IPS-15b (cell line): Measurements from ENCODE around the gene GNAO1.

Experiments used
- H3K27me3 ChIP-seq: one replicate; pipeline ENCODE4 v1.6.1; 2013; ENCODE audit warnings: low read length; ENCODE audit not compliant: control insufficient read depth, insufficient read depth
- H3K36me3 ChIP-seq: one replicate; pipeline ENCODE4 v1.6.1; 2013; ENCODE audit warnings: low read length; ENCODE audit not compliant: control insufficient read depth, insufficient read depth
- H3K4me1 ChIP-seq: one replicate; pipeline ENCODE4 v1.6.1; 2013; ENCODE audit warnings: mild to moderate bottlenecking, low read length; ENCODE audit not compliant: control insufficient read depth, insufficient read depth
- H3K4me3 ChIP-seq: one replicate; pipeline ENCODE4 v1.5.1; 2013; ENCODE audit warnings: low read depth, low read length
- H3K9ac ChIP-seq: one replicate; pipeline ENCODE4 v1.6.1; 2013; ENCODE audit warnings: low read depth, mild to moderate bottlenecking, low read length
- H3K9me3 ChIP-seq: one replicate; pipeline ENCODE4 v1.6.1; 2013; ENCODE audit warnings: mild to moderate bottlenecking, low read length; ENCODE audit not compliant: control insufficient read depth, insufficient read depth

GNAO1 gene

DNA sequence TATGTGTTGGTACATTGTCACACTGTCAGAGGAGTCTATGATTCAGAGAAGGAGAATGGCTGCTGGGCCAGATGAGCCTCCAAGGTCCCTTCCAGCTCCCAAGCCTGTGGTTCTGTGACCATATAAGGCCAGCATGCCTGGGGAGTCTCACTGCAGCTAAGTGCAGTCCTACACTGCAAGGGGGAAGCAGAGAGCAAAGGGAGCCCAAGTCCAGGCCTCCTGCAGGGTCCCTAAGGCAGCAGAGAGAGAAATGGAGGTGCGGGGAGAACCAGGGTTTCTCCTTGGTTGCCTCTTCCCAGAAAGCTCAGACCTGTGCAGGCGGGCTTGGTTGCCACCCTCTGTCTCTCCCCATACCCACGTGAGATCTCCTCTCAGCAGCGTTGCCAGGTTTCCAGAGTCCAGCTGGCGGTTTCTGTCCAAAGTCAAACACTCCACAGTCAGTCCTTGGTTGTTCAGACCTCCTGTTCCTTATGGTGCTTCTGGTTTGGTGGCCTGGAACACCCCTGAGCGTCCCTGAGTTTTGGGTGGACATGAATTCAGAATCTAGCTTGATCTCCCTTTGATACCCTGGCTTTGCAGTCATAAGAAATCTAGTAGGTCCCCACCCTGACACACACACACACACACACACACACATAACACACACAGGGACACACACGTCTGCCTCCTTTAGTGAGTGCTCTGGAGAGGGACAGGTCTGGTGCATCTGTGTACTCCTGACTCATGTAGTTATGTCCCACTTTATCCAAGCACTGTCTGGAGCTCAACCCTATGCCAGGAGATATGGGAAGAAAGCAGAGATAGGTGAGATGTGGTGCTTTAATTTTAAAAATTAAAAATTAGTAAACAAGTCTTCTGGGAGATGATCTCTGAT, 78.8 kb downstream of the GNAO1 start:
- H3K9ac ChIP-seq = no peak overlapping the region
- H3K9me3 ChIP-seq = peaks cover 4% of the 10 kb centered on the region
- no peaks in the 10 kb centered on the region for H3K36me3 ChIP-seq
- H3K4me3 ChIP-seq = no peak overlapping the region
- H3K27me3 ChIP-seq = no peaks in the 10 kb centered on the region
- peaks cover 5% of the 10 kb centered on the region for H3K4me1 ChIP-seq

DNA sequence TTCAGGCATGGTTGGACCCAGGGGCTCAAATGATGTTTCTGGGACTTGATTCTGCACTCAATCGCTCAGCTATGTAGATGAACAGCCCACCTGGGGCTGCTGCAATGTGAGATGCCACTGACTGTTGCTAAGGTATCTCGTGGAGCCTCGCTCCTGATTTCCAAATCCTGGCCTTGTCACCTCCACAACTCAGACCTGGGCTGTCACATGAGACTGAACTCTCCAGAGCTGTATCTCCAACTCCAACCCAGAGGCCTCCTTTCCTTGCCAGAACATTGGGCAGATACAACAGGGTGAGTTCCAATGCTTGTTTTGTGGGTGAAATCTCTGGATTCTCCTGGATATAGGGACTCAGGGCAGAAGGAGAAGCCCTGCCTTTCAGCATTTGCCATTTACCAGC, 79.5 kb downstream of the GNAO1 start:
- Histone ChIP-seq H3K36me3 (no peaks in the 10 kb centered on the region), H3K27me3 (no peaks in the 10 kb centered on the region), H3K4me1 (peaks cover 5% of the 10 kb centered on the region), H3K9me3 (peaks cover 4% of the 10 kb centered on the region), H3K4me3 (no peak overlapping the region), H3K9ac (no peak overlapping the region)

DNA sequence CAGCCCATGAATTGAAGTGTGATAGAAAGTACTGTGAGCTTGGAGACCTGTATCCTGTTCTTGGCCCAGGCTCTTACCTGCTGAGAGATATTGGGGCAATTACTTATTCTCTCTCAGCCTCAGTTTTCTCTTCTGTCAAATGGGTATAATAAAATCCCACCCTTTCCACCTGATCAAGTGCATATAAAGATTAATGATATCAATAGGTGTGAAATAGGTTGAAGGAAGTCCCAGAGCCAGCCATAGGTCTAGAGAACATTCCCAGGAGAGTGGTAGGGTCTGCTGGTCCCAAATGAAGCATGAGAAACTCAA, 81.2 kb downstream of the GNAO1 start:
- Histone ChIP-seq H3K9ac (no peak overlapping the region), H3K4me1 (peaks cover 8% of the 10 kb centered on the region), H3K36me3 (no peaks in the 10 kb centered on the region), H3K9me3 (peaks cover 4% of the 10 kb centered on the region), H3K4me3 (no peak overlapping the region), H3K27me3 (no peaks in the 10 kb centered on the region)

DNA sequence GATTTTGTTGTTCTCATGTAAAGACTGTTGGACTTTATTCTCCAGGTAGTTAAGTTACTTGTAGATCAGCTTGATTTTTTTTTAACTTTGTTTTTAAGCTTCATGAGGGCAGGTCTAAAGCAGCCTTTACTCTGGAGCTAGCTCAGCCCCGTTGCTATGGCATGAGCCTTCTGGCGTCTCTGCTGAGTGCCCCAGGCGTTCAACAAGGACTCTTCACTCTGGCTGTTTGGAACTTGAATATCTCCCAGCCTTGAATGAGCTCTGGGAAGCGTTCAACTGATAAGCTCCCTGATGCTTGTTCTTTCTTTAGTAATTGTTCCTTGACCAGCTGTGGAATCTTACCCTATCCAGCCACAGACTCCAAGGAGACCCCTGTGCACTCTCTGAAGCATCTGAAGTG, 82.3 kb downstream of the GNAO1 start:
- H3K4me3 ChIP-seq = no peak overlapping the region
- H3K27me3 ChIP-seq = no peaks in the 10 kb centered on the region
- H3K4me1 ChIP-seq = peaks cover 8% of the 10 kb centered on the region
- H3K9ac ChIP-seq = no peak overlapping the region
- H3K9me3 ChIP-seq = peaks cover 4% of the 10 kb centered on the region
- no peaks in the 10 kb centered on the region for H3K36me3 ChIP-seq

DNA sequence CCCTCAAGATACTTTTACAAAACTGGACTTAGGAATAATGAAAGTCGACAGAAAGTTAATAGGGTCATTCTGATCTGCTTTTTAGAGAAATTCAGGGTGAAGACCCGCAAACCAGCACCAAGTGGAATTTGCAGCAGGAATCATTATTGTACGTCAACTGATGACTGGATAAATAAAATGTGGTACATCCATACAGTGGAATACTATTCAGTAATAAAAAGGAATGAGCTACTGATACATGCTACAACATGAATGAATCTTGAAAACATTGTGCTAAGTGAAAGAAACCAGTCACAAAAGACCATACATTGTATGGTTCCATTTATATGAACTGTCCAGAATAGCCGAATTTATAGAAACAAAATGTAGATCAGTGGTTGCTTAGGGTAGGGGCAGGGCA, 83.1 kb downstream of the GNAO1 start:
- H3K9me3 ChIP-seq = peaks cover 4% of the 10 kb centered on the region
- no peak overlapping the region for H3K9ac ChIP-seq
- H3K36me3 ChIP-seq = no peaks in the 10 kb centered on the region
- H3K4me3 ChIP-seq = no peak overlapping the region
- H3K27me3 ChIP-seq = no peaks in the 10 kb centered on the region
- peaks cover 7% of the 10 kb centered on the region for H3K4me1 ChIP-seq

DNA sequence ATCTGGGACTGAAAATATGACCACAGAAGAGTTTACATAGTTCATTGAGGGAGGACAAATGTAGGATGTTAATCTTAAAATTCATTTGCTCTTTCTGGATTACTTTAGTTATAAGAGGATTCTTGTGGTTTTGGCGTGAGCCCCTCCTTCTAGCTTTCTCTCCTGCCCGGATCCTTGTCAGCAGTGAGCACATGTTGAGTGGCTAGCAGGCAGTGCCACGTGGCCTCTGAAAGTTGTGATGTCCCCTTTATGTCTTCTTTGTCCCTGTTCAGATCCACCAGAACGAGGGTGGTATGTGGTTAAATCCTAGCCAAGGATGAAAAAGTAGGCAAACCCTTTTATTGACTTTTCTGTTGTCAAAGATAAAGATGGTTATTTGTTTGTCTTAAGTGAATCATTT, 83.8 kb downstream of the GNAO1 start:
- no peaks in the 10 kb centered on the region for H3K36me3 ChIP-seq
- H3K9ac ChIP-seq = no peak overlapping the region
- H3K4me1 ChIP-seq = peaks cover 4% of the 10 kb centered on the region
- peaks cover 4% of the 10 kb centered on the region for H3K9me3 ChIP-seq
- H3K27me3 ChIP-seq = no peaks in the 10 kb centered on the region
- H3K4me3 ChIP-seq = no peak overlapping the region

DNA sequence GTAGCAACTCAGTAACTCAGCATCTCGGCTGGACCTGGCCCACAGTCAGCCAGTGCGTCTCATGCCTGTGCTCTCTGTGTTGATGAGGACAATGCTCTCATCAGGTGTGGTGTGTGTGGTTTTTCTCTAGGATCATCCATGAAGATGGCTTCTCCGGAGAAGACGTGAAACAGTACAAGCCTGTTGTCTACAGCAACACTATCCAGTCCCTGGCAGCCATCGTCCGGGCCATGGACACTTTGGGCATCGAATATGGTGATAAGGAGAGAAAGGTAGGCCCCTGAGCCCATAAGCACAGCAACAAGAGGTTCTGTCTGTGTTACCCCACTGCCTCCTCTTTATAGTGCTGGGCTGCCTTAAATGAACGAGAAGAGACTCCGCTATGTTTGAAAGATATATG, 84.5 kb downstream of the GNAO1 start:
- Histone ChIP-seq H3K27me3 (no peaks in the 10 kb centered on the region), H3K4me1 (peaks cover 5% of the 10 kb centered on the region), H3K9ac (no peak overlapping the region), H3K4me3 (no peak overlapping the region), H3K36me3 (no peaks in the 10 kb centered on the region), H3K9me3 (peaks cover 4% of the 10 kb centered on the region)

DNA sequence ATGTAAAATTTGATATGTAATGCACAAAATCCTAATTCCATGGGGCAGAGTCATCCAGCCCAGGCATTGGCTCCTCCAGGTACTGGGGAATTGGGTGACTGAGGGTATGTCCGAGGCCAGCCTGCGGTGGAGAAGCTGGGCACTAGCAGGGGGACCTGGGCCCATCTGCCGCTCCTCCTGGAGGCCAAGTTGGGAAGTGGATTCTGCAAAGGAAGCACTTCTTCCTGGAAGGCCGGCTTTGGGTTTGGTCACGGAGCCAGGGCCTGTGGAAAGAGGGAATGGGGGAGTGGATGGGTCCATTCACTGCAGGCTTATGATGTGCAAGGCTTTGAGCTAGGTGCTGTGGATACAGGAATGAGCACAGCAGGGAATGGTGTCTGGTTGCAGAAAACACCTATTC, 85.8 kb downstream of the GNAO1 start:
- H3K4me1 ChIP-seq = peaks cover 13% of the 10 kb centered on the region
- no peak overlapping the region for H3K4me3 ChIP-seq
- H3K9ac ChIP-seq = no peak overlapping the region
- H3K27me3 ChIP-seq = no peaks in the 10 kb centered on the region
- peaks cover 4% of the 10 kb centered on the region for H3K9me3 ChIP-seq
- H3K36me3 ChIP-seq = no peaks in the 10 kb centered on the region

DNA sequence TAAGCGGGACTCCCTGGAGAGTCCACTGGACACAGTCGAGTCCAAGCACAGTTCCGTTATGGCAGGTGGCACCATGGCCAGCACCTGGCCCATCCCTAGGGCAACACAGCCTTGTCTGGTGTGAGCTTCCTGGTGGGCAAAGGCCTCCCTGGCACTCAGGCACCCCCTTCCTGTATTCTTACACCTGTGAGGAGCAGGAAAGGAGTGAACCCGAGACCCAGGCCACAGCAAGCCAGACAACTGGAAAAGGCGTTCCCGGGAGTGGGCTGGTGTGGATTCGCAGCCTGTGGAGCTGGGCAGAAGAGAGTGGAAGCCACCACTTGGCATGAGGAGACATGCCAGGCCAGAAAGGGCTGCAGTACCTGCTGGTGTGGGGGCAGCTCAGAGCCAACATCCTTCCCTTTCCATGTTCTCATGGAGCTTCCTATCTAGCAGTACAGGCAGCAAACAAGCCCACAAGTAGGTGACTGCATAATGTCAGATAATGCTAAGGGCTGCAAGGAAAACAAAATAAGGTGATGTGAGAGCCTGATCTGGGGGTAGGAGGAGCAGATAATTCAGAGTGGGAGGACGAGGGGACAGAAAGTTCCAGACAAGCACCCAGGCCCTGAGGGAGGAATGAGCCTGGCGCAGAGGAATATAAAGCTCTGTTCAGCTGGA, 87.0 kb downstream of the GNAO1 start:
- Histone ChIP-seq H3K4me1 (peaks cover 24% of the 10 kb centered on the region), H3K27me3 (no peaks in the 10 kb centered on the region), H3K36me3 (no peaks in the 10 kb centered on the region), H3K9me3 (peaks cover 4% of the 10 kb centered on the region), H3K9ac (no peak overlapping the region), H3K4me3 (no peak overlapping the region)

DNA sequence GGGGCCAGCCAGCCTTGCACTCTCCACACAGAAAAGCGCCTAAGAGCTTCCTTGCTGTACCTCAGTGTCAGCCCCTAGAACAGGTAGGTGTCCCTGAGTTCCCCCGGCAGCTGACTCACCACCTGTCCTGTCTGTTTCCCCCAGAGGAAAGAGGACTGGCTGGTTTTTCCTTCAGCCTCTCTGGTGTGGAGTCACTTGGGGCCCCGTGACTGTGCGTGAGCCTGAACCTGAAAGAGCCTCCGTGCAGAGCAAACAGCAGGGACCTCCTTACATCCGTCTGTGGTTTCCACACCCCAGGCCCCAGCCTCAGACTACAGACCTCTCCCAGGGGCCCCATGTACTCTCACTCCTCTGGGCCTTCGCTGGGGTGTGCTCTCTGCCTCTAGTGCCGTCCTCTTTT, 87.8 kb downstream of the GNAO1 start:
- no peak overlapping the region for H3K4me3 ChIP-seq
- H3K9ac ChIP-seq = no peak overlapping the region
- H3K9me3 ChIP-seq = peaks cover under 1% of the 10 kb centered on the region
- H3K36me3 ChIP-seq = no peaks in the 10 kb centered on the region
- no peaks in the 10 kb centered on the region for H3K27me3 ChIP-seq
- peaks cover 25% of the 10 kb centered on the region for H3K4me1 ChIP-seq

DNA sequence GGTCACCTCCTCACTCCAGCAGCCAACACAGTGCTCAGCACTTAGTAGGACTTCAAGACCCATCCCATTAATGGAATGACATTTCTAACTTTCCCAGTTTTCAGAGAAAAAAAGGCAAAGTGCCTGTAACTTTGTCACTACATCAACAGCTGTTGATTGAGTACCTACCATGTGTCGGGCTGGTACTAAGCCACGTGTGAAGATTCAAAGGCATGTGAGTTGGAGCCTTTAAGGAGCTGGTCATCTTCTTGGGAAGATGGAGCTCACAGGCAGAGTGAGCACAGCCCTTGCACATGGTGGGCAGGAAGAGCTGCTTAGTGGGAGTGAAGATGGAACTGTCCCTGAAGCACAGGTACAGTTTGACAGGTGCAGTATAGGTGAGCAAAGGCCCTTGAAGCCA, 88.6 kb downstream of the GNAO1 start:
- Histone ChIP-seq H3K9ac (no peak overlapping the region), H3K4me3 (no peak overlapping the region), H3K4me1 (peaks cover 25% of the 10 kb centered on the region), H3K9me3 (no peaks in the 10 kb centered on the region), H3K27me3 (no peaks in the 10 kb centered on the region), H3K36me3 (no peaks in the 10 kb centered on the region)

DNA sequence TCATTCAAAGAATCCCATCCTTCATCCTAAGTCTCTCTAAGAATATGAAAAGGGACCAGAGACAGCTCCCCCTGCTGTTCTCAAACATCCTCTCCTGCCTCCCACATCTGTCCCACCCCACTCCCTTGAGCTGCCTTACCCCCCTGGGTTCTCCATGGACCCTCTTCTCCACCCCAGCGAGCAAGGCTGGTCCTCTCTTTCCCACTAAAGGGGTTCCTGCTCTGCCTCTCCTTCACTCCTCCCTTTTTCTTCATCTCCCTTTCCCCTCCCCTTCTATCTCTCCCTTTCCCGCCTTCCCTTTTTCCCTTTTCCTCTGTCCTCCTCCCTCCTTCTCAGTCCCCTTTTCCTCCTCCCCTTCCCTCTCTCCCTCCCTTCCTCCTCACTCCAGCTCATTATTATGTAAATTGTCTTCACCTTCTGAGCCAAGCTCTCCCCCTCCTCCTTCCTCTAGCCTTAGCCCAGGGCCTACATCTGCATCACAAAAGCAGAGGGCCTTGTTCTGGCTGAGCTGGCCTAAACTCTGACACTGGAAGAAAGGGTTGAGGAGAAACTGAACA, 90.0 kb downstream of the GNAO1 start:
- no peaks in the 10 kb centered on the region for H3K9me3 ChIP-seq
- peaks cover 25% of the 10 kb centered on the region for H3K4me1 ChIP-seq
- H3K9ac ChIP-seq = no peak overlapping the region
- H3K36me3 ChIP-seq = no peaks in the 10 kb centered on the region
- H3K27me3 ChIP-seq = no peaks in the 10 kb centered on the region
- H3K4me3 ChIP-seq = peak overlapping the region; percentile 18
